Measurements from ENCODE around the gene BLVRA.

DNA sequence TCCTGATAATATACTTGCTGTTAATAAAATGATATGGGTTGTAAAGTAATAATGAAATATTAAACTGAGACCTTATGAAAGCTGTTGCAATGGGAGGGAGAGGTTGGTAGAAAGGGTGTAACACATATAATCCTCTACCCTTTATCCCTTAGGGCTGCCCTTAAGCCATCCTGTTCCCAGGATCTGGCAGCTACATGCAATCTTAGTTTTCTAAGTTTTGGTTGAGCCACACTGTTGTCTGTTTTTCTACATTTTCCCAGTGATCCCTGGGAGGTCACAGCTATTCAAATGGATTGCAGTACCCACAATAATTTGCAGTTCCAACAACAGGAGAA, 35.5 kb upstream of the BLVRA start:
- TF ChIP-seq EZH2 (IDR thresholded peaks at IDR 0.05; ENCODE audit: low read length, unreplicated experiment): no peak
- TF ChIP-seq, protein P1, sequence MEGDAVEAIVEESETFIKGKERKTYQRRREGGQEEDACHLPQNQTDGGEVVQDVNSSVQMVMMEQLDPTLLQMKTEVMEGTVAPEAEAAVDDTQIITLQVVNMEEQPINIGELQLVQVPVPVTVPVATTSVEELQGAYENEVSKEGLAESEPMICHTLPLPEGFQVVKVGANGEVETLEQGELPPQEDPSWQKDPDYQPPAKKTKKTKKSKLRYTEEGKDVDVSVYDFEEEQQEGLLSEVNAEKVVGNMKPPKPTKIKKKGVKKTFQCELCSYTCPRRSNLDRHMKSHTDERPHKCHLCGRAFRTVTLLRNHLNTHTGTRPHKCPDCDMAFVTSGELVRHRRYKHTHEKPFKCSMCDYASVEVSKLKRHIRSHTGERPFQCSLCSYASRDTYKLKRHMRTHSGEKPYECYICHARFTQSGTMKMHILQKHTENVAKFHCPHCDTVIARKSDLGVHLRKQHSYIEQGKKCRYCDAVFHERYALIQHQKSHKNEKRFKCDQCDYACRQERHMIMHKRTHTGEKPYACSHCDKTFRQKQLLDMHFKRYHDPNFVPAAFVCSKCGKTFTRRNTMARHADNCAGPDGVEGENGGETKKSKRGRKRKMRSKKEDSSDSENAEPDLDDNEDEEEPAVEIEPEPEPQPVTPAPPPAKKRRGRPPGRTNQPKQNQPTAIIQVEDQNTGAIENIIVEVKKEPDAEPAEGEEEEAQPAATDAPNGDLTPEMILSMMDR (conservative IDR thresholded peaks at IDR 0.05; ENCODE audit: low read depth, low read length): no peak
